MM.1S (cell line): Measurements from ENCODE around the gene FBXO38.

Source experiments
- DNase-seq: peaks from one replicate; pipeline ENCODE4 v3.0.0-alpha.2; 2015
- H2AFZ ChIP-seq: fragments of 300-600 bp; sonication (generic); 2 replicates; pipeline ENCODE4 v1.6.0; 2016; ENCODE audit warnings: antibody characterized with exemption, low read length
- H3F3A ChIP-seq: fragments of 300-600 bp; sonication (generic); 2 replicates; pipeline ENCODE4 v1.6.1; 2016; ENCODE audit warnings: mild to moderate bottlenecking, antibody characterized with exemption, low read length, moderate library complexity, mixed read lengths; ENCODE audit not compliant: insufficient read depth
- H3K27ac ChIP-seq: fragments of 300-600 bp; sonication (generic); 2 replicates; pipeline ENCODE4 v1.5.1; 2016; ENCODE audit warnings: mild to moderate bottlenecking, low read length
- H3K27me3 ChIP-seq: fragments of 300-600 bp; sonication (generic); replicated peaks from 2 replicates; pipeline ENCODE4 v1.6.0; 2016; ENCODE audit warnings: low read length; ENCODE audit not compliant: insufficient read depth
- H3K36me3 ChIP-seq: fragments of 300-600 bp; sonication (generic); replicated peaks from 2 replicates; pipeline ENCODE4 v1.6.1; 2016; ENCODE audit warnings: mild to moderate bottlenecking, low read length, mixed read lengths; ENCODE audit not compliant: insufficient read depth
- H3K4me1 ChIP-seq: fragments of 300-600 bp; sonication (generic); 2 replicates; pipeline ENCODE4 v1.6.1; 2016; ENCODE audit warnings: low read length, mixed read lengths
- H3K4me2 ChIP-seq: fragments of 300-600 bp; sonication (generic); 2 replicates; pipeline ENCODE4 v1.6.0; 2016; ENCODE audit warnings: low read depth, low read length
- H3K4me3 ChIP-seq: fragments of 300-600 bp; sonication (generic); 2 replicates; pipeline ENCODE4 v1.5.1; 2016; ENCODE audit warnings: low read length, mixed read lengths
- H3K79me2 ChIP-seq: fragments of 300-600 bp; sonication (generic); 2 replicates; pipeline ENCODE4 v1.6.1; 2016; ENCODE audit warnings: mixed run types, low read length, mixed read lengths
- H3K9ac ChIP-seq: fragments of 300-600 bp; sonication (generic); 2 replicates; pipeline ENCODE4 v1.6.1; 2016; ENCODE audit warnings: low read length, mixed read lengths
- H3K9me2 ChIP-seq: fragments of 300-600 bp; sonication (generic); replicated peaks from 2 replicates; pipeline ENCODE4 v1.6.1; 2016; ENCODE audit warnings: mild to moderate bottlenecking, low read length, mixed read lengths; ENCODE audit not compliant: insufficient read depth
- H3K9me3 ChIP-seq: fragments of 300-600 bp; sonication (generic); replicated peaks from 2 replicates; pipeline ENCODE4 v1.6.1; 2016; ENCODE audit warnings: mild to moderate bottlenecking, low read length, mixed read lengths; ENCODE audit not compliant: insufficient read depth
- H4K20me1 ChIP-seq: fragments of 300-600 bp; sonication (generic); 2 replicates; pipeline ENCODE4 v1.6.1; 2016; ENCODE audit warnings: mild to moderate bottlenecking, low read length, moderate library complexity, mixed read lengths; ENCODE audit not compliant: insufficient read depth
- EZH2 ChIP-seq: fragments of 300-600 bp; sonication (generic); optimal IDR thresholded peaks from 2 replicates; pipeline ENCODE3; 2017; ENCODE audit warnings: low read depth, mild to moderate bottlenecking, antibody characterized with exemption, low read length, mixed read lengths
- EZH2phosphoT487 ChIP-seq: fragments of 300-600 bp; sonication (generic); IDR thresholded peaks from 2 replicates; pipeline ENCODE4 v1.6.1; 2018; ENCODE audit warnings: antibody characterized with exemption, low read length
- TF ChIP-seq, protein P1 (sequence below): fragments of 300-600 bp; sonication (generic); IDR thresholded peaks from 2 replicates; pipeline ENCODE4 v1.5.1; 2016; ENCODE audit warnings: antibody characterized with exemption, low read length, mixed read lengths

The FBXO38 gene

GRCh38 chr5:148394587-148395019, 10.8 kb downstream of the FBXO38 start:
- no peaks in the 10 kb centered on the region for H3K27me3 ChIP-seq
- no peak overlapping the region for H3K9ac ChIP-seq
- H3K4me1 ChIP-seq = no peaks in the 10 kb centered on the region
- H3K27ac ChIP-seq = no peak overlapping the region
- peaks cover 9% of the 10 kb centered on the region; the same call in 1 of the 2 replicates for H3K36me3 ChIP-seq
- H2AFZ ChIP-seq = no peak overlapping the region
- H3K4me3 ChIP-seq = no peak overlapping the region
- H3K9me2 ChIP-seq = no peaks in the 10 kb centered on the region
- H3K79me2 ChIP-seq = peaks cover 43% of the 10 kb centered on the region
- H4K20me1 ChIP-seq = no peaks in the 10 kb centered on the region
- H3K4me2 ChIP-seq = no peak overlapping the region
- no peaks in the 10 kb centered on the region for H3K9me3 ChIP-seq
- TF ChIP-seq EZH2 = no peak
- TF ChIP-seq, protein P1, sequence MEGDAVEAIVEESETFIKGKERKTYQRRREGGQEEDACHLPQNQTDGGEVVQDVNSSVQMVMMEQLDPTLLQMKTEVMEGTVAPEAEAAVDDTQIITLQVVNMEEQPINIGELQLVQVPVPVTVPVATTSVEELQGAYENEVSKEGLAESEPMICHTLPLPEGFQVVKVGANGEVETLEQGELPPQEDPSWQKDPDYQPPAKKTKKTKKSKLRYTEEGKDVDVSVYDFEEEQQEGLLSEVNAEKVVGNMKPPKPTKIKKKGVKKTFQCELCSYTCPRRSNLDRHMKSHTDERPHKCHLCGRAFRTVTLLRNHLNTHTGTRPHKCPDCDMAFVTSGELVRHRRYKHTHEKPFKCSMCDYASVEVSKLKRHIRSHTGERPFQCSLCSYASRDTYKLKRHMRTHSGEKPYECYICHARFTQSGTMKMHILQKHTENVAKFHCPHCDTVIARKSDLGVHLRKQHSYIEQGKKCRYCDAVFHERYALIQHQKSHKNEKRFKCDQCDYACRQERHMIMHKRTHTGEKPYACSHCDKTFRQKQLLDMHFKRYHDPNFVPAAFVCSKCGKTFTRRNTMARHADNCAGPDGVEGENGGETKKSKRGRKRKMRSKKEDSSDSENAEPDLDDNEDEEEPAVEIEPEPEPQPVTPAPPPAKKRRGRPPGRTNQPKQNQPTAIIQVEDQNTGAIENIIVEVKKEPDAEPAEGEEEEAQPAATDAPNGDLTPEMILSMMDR = no peak
- no peak for TF ChIP-seq EZH2phosphoT487
- no peak for DNase-seq
- no peaks in the 10 kb centered on the region for H3F3A ChIP-seq

DNA sequence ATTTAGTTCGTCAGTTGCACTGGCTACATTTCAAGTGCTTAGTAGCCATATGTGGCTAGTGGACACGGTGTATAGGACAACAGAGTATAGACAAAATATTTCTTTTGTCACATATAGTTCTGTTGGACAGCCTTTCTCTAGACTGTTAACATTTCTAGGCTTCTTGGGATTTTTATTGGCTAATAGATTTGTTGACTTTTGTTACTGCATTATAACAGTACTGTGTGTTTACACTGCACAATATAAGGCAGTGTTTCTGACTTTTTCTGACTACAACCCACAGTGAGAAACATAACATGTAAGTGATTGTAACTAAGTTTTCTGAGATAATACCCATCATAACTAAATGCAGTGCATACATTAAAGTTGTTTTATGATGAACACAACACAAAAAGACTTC, 11.3 kb downstream of the FBXO38 start:
- no peak overlapping the region for H3K9ac ChIP-seq
- H3K9me3 ChIP-seq = no peaks in the 10 kb centered on the region
- no peak overlapping the region for H3K4me2 ChIP-seq
- H2AFZ ChIP-seq = no peak overlapping the region
- peaks cover 9% of the 10 kb centered on the region; the same call in 1 of the 2 replicates for H3K36me3 ChIP-seq
- H3K79me2 ChIP-seq = peaks cover 41% of the 10 kb centered on the region
- no peak for TF ChIP-seq EZH2phosphoT487
- no peak for TF ChIP-seq EZH2
- TF ChIP-seq, protein P1 = no peak
- no peak overlapping the region for H3K4me3 ChIP-seq
- no peaks in the 10 kb centered on the region for H3K27me3 ChIP-seq
- no peaks in the 10 kb centered on the region for H3F3A ChIP-seq
- no peaks in the 10 kb centered on the region for H3K4me1 ChIP-seq
- H4K20me1 ChIP-seq = no peaks in the 10 kb centered on the region
- H3K27ac ChIP-seq = no peak overlapping the region
- DNase-seq = no peak
- no peaks in the 10 kb centered on the region for H3K9me2 ChIP-seq

- H3K27me3 ChIP-seq = no peaks in the 10 kb centered on the region
- H3F3A ChIP-seq = no peaks in the 10 kb centered on the region
- H3K9me3 ChIP-seq = no peaks in the 10 kb centered on the region
- H3K9ac ChIP-seq = no peak overlapping the region
- H2AFZ ChIP-seq = no peak overlapping the region
- no peak overlapping the region for H3K4me2 ChIP-seq
- no peak overlapping the region for H3K4me3 ChIP-seq
- peaks cover 13% of the 10 kb centered on the region; the same call in 1 of the 2 replicates for H3K79me2 ChIP-seq
- no peak for DNase-seq
- H3K4me1 ChIP-seq = no peaks in the 10 kb centered on the region
- H4K20me1 ChIP-seq = no peaks in the 10 kb centered on the region
- H3K9me2 ChIP-seq = no peaks in the 10 kb centered on the region
- H3K27ac ChIP-seq = no peak overlapping the region
- TF ChIP-seq, protein P1 = no peak
- TF ChIP-seq EZH2 = no peak
- no peak for TF ChIP-seq EZH2phosphoT487
- peaks cover 9% of the 10 kb centered on the region; the same call in 1 of the 2 replicates for H3K36me3 ChIP-seq
Measured at GRCh38 chr5:148397968-148398595, 14.3 kb downstream of the FBXO38 start.
